ENCODE data around the gene ERGIC1.
A peak's percentile ranks its signal among the peaks of the same experiment; 100 is the strongest.
"Not testable (repeated sequence)": the region's sequence is repeated elsewhere in the genome, so short reads cannot be mapped to it uniquely, and the experiment has no call there.

The ERGIC1 gene

GRCh38 chr5:172891716-172892421, 57.8 kb downstream of the ERGIC1 start:
- no peak for TF ChIP-seq CTCF (conservative IDR thresholded peaks at IDR 0.05; ENCODE audit: low read depth, low read length)
- DNase-seq (ENCODE audit: low read depth) = peak; percentile 64
- no peak overlapping the region for H3K4me3 ChIP-seq (ENCODE audit: low read depth, low read length)

GRCh38 chr5:172892713-172893112, 58.7 kb downstream of the ERGIC1 start:
- peak; percentile 60 for DNase-seq (ENCODE audit: low read depth)
- no peak overlapping the region for H3K4me3 ChIP-seq (ENCODE audit: low read depth, low read length)
- TF ChIP-seq CTCF (conservative IDR thresholded peaks at IDR 0.05; ENCODE audit: low read depth, low read length) = peak; percentile 32

GRCh38 chr5:172894767-172895388, 60.8 kb downstream of the ERGIC1 start:
- no peak overlapping the region for H3K4me3 ChIP-seq (ENCODE audit: low read depth, low read length)
- no peak for TF ChIP-seq CTCF (conservative IDR thresholded peaks at IDR 0.05; ENCODE audit: low read depth, low read length)
- DNase-seq (ENCODE audit: low read depth) = no peak

GRCh38 chr5:172895549-172895948, 61.5 kb downstream of the ERGIC1 start:
- no peak for TF ChIP-seq CTCF (conservative IDR thresholded peaks at IDR 0.05; ENCODE audit: low read depth, low read length)
- H3K4me3 ChIP-seq (ENCODE audit: low read depth, low read length) = no peak overlapping the region
- DNase-seq (ENCODE audit: low read depth) = no peak

GRCh38 chr5:172896465-172896864, 62.4 kb downstream of the ERGIC1 start:
- H3K4me3 ChIP-seq (ENCODE audit: low read depth, low read length) = no peak overlapping the region

GRCh38 chr5:172897067-172897466, 63.0 kb downstream of the ERGIC1 start:
- H3K4me3 ChIP-seq (ENCODE audit: low read depth, low read length); DNase-seq (ENCODE audit: low read depth): not testable (repeated sequence)

More at GRCh38 chr5:172896465-172896864, 62.4 kb downstream of the ERGIC1 start:
- TF ChIP-seq CTCF (conservative IDR thresholded peaks at IDR 0.05; ENCODE audit: low read depth, low read length) = no peak
- DNase-seq (ENCODE audit: low read depth) = peak; percentile 61

GRCh38 chr5:172897481-172898217, 63.6 kb downstream of the ERGIC1 start:
- H3K4me3 ChIP-seq (ENCODE audit: low read depth, low read length) = no peak overlapping the region
- no peak for TF ChIP-seq CTCF (conservative IDR thresholded peaks at IDR 0.05; ENCODE audit: low read depth, low read length)
- peak; percentile 96 for DNase-seq (ENCODE audit: low read depth)

All from choroid plexus epithelial cell (primary cell).